ENCODE results near the gene SPINK5.

SPINK5 gene

GRCh38 chr5:148090773-148091250 lies 27.0 kb downstream of the SPINK5 start:
- TF ChIP-seq, protein P1, sequence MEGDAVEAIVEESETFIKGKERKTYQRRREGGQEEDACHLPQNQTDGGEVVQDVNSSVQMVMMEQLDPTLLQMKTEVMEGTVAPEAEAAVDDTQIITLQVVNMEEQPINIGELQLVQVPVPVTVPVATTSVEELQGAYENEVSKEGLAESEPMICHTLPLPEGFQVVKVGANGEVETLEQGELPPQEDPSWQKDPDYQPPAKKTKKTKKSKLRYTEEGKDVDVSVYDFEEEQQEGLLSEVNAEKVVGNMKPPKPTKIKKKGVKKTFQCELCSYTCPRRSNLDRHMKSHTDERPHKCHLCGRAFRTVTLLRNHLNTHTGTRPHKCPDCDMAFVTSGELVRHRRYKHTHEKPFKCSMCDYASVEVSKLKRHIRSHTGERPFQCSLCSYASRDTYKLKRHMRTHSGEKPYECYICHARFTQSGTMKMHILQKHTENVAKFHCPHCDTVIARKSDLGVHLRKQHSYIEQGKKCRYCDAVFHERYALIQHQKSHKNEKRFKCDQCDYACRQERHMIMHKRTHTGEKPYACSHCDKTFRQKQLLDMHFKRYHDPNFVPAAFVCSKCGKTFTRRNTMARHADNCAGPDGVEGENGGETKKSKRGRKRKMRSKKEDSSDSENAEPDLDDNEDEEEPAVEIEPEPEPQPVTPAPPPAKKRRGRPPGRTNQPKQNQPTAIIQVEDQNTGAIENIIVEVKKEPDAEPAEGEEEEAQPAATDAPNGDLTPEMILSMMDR (IDR thresholded peaks at IDR 0.05; ENCODE audit: poor library complexity, severe bottlenecking) = no peak
- no peaks in the 10 kb centered on the region for H3K9me3 ChIP-seq (ENCODE audit: severe bottlenecking)
- H3K4me1 ChIP-seq (ENCODE audit: insufficient read depth, poor library complexity, severe bottlenecking) = peaks cover 13% of the 10 kb centered on the region
- no peaks in the 10 kb centered on the region for H3K27me3 ChIP-seq (ENCODE audit: insufficient read depth, poor library complexity, severe bottlenecking)
- H3K4me3 ChIP-seq (ENCODE audit: severe bottlenecking) = no peak overlapping the region
- H3K27ac ChIP-seq (ENCODE audit: poor library complexity, severe bottlenecking) = peak overlapping the region; percentile 27
- no peaks in the 10 kb centered on the region for H3K36me3 ChIP-seq (ENCODE audit: low read depth)
- ATAC-seq (ENCODE audit: low read depth) (peak; percentile 78), DNase-seq (ENCODE audit: low spot score) (no peak)

GRCh38 chr5:148091991-148092964 lies 28.5 kb downstream of the SPINK5 start:
- DNase-seq (ENCODE audit: low spot score) (no peak), ATAC-seq (ENCODE audit: low read depth) (no peak)
- Histone ChIP-seq H3K27me3 (ENCODE audit: insufficient read depth, poor library complexity, severe bottlenecking) (no peaks in the 10 kb centered on the region), H3K9me3 (ENCODE audit: severe bottlenecking) (no peaks in the 10 kb centered on the region), H3K4me1 (ENCODE audit: insufficient read depth, poor library complexity, severe bottlenecking) (peaks cover 10% of the 10 kb centered on the region), H3K4me3 (ENCODE audit: severe bottlenecking) (no peak overlapping the region), H3K36me3 (ENCODE audit: low read depth) (no peaks in the 10 kb centered on the region), H3K27ac (ENCODE audit: poor library complexity, severe bottlenecking) (no peak overlapping the region)
- TF ChIP-seq, protein P1 (IDR thresholded peaks at IDR 0.05; ENCODE audit: poor library complexity, severe bottlenecking) = no peak

GRCh38 chr5:148094336-148094735 lies 30.6 kb downstream of the SPINK5 start:
- Histone ChIP-seq H3K36me3 (ENCODE audit: low read depth) (no peaks in the 10 kb centered on the region), H3K4me1 (ENCODE audit: insufficient read depth, poor library complexity, severe bottlenecking) (peaks cover 10% of the 10 kb centered on the region), H3K4me3 (ENCODE audit: severe bottlenecking) (no peak overlapping the region), H3K27me3 (ENCODE audit: insufficient read depth, poor library complexity, severe bottlenecking) (no peaks in the 10 kb centered on the region), H3K27ac (ENCODE audit: poor library complexity, severe bottlenecking) (no peak overlapping the region), H3K9me3 (ENCODE audit: severe bottlenecking) (no peaks in the 10 kb centered on the region)
- TF ChIP-seq, protein P1 (IDR thresholded peaks at IDR 0.05; ENCODE audit: poor library complexity, severe bottlenecking) = no peak
- DNase-seq (ENCODE audit: low spot score) = no peak
- no peak for ATAC-seq (ENCODE audit: low read depth)

DNA sequence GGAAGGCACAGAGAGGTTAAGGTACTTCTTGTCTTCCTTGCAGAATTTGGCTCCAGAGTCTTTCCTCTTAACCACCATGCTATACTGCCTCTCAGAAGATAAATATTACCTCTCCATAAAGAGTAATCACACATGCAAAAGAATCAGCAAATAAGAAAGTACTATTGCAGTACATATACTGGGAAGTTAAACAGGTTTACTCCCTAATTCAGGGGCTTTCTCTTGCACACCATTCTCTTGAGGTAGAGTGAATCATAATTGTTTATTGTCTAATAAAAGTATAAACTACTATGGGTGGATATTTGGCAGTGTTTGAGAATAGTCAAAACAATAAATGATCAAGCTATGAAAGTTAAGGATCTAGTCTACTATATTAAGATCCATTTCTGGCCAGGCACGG lies 40.4 kb downstream of the SPINK5 start:
- DNase-seq (ENCODE audit: low spot score) (no peak), ATAC-seq (ENCODE audit: low read depth) (no peak)
- no peaks in the 10 kb centered on the region for H3K27me3 ChIP-seq (ENCODE audit: insufficient read depth, poor library complexity, severe bottlenecking)
- no peak overlapping the region for H3K4me3 ChIP-seq (ENCODE audit: severe bottlenecking)
- H3K27ac ChIP-seq (ENCODE audit: poor library complexity, severe bottlenecking) = no peak overlapping the region
- no peaks in the 10 kb centered on the region for H3K4me1 ChIP-seq (ENCODE audit: insufficient read depth, poor library complexity, severe bottlenecking)
- TF ChIP-seq, protein P1 (IDR thresholded peaks at IDR 0.05; ENCODE audit: poor library complexity, severe bottlenecking) = no peak
- no peaks in the 10 kb centered on the region for H3K9me3 ChIP-seq (ENCODE audit: severe bottlenecking)
- H3K36me3 ChIP-seq (ENCODE audit: low read depth) = no peaks in the 10 kb centered on the region

DNA sequence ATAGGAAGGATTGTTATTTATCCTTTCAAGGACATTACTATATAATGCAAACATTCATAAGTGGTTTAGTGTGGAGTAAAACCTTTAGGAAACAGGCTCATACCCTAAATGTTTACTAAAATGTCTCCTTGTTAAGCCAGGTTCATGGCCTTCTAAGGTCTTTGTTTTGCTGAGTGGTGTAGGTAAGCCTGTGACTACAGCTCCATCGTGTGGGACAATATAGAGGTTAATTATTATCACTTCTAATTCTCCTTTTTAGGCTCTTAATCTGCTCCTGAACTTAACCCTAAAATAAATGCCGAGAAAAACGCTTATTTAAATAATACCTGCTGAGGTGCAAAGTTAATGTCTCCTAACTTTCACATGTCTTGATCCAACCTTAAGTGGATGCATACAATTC lies 43.8 kb downstream of the SPINK5 start:
- no peak for DNase-seq (ENCODE audit: low spot score)
- no peaks in the 10 kb centered on the region for H3K4me1 ChIP-seq (ENCODE audit: insufficient read depth, poor library complexity, severe bottlenecking)

More for the DNA sequence above, 43.8 kb downstream of the SPINK5 start:
- no peak overlapping the region for H3K27ac ChIP-seq (ENCODE audit: poor library complexity, severe bottlenecking)
- H3K9me3 ChIP-seq (ENCODE audit: severe bottlenecking) = no peaks in the 10 kb centered on the region
- no peaks in the 10 kb centered on the region for H3K36me3 ChIP-seq (ENCODE audit: low read depth)
- ATAC-seq (ENCODE audit: low read depth) = peak; percentile 90
- no peaks in the 10 kb centered on the region for H3K27me3 ChIP-seq (ENCODE audit: insufficient read depth, poor library complexity, severe bottlenecking)
- TF ChIP-seq, protein P1 (IDR thresholded peaks at IDR 0.05; ENCODE audit: poor library complexity, severe bottlenecking) = peak; percentile 77
- H3K4me3 ChIP-seq (ENCODE audit: severe bottlenecking) = no peak overlapping the region
